SKM-1 (cell line): Measurements from ENCODE around the gene COL6A3.
"Not testable (repeated sequence)": the region's sequence is repeated elsewhere in the genome, so short reads cannot be mapped to it uniquely, and the experiment has no call there.

Experiments
- DNase-seq: peaks from one replicate; lab custom pipeline; 2025; ENCODE audit not compliant: unreplicated experiment; lab: John Stamatoyannopoulos, UW

Gene COL6A3

DNA sequence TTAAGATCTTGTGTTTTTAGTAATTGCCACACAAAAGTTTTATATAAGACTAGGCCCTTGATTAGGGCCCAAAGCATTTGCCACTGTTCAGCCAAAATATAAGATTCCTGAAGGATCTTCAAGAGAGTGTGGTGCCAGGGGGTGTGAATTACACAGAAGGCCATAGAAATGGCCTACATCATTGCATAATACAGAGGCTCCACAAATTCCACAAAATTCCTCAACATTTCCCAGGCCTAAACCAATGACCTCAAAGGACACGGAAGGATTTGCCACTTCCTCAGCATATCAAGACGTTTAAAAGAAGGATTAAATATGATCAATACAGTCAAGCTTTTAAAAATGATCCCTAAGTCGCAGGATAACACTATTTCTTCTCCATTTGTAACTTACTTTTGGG is 24.1 kb downstream of the COL6A3 start:
- no peak for DNase-seq

DNA sequence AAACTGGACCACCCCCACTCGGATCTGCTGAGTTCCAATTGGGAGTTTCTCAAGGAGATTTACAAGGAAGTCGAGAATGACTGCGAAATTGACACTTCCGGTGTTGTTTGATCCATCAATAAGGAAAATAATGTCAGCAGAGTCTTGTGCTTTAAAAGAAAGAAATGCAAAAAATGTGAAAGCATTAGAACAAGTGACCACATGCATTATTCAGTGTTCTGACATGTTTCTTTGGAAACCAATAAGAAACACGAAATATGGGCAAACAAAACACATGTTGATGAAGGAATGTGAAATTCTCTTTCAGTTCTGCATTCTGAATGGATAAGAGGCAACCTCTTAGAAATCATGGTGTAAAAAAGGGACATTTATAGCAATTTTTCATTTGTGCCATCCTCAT is 25.9 kb downstream of the COL6A3 start:
- no peak for DNase-seq

DNA sequence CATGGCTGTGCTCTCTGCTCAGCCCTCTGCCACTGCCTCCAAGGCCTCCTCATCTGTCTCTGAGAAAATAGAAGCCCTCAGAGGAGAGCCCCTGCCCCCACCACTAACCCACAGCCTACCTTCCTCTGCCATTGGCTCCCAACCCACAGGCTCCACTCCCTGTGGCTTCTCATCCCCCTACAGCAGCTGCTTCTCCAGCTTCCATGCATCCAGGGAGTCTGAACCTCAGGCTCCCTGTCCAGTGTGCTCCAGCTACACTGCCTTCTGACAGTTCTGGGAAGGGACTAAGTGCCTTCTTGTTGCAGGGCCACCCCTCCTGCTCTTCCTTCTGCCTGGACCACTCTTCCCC is 29.3 kb downstream of the COL6A3 start:
- DNase-seq, result no peak

DNA sequence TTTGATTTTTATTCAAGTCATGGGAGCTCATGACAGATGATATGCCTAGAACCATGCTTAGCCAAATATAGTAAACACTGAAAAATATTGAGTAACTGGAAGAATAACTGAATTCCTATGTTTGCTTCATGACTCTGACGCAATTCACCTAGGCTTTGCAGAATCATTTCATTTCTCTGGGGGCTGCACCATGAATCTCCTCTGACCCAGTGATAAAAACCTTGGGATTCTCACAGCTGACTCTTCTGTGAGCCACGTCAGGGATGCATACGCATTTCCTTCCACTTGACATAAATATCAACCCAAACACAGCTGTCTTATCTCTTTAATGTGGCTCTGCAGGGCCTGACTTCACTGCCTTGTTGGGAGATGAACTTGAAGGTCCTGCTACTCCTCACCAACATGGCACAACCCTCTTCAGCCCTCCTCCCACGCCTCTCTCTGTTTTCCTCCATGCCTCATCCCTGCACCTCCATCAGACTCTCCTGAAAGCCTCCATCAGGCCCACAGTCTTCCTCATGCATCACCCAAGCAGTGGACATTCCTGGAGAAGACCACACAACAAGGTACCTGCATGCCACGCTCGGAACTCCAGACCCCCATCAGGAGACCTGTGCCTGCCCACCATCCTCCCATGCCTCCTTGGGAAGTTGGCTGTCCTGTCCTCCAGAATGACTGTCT is 29.8 kb downstream of the COL6A3 start:
- no peak for DNase-seq

DNA sequence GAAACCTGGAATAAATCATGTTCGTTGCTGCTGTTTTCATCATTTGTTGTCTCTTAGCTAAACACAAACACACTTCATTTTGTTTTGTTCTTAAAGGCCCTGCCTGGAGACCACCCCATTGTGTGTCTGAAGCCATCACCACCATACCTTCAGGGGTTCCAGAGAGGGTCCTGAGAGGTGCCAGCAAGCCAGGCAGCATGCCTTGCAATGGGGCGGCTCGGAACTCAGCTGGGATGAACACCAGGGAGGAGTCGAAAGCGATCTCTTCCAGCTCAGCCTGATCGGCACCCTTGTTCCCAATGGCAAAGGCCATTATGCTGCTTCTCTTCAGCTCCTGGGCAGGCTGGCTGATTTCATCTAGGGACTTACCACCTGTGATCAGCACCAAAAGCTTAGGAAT is 33.2 kb downstream of the COL6A3 start:
- DNase-seq, result no peak

DNA sequence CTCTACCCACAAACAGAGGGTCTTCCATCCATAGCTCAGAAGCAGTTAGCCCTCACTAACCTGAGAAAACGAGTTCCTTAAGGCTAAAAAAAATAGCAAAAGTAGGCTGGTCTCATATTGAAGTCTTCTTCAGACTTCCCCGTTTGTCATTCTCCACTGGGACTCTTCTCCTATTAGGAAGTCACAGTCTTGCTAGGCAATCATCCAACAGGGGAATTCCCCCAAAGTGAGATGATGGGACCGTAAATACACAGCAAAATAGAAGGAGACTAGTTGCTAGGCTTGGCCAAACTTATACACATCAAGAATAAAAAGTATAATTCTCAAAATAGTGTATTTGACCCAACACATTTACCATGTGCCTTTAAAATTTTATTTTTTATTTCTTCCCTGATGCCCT is 34.3 kb downstream of the COL6A3 start:
- DNase-seq, result no peak

DNA sequence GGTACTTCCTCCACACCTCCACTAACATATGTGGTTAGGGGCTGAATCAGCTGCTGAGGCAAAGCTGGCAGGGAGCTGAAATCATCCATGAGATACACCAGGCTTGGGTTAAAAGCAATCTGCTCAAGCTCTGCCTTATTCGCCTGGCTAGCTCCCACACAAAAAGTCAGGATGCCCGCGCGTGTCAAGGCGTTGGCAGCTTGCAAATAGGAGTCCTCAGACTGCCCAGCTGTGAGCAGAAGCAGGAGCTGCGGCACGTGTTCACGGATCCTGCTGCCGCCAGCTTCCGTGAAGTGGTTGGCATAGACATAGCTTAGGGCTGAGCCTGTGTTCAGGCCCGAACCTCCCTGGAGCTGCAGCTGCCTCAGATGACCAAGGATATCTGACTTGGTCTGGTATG is 35.3 kb downstream of the COL6A3 start:
- DNase-seq, result no peak

DNA sequence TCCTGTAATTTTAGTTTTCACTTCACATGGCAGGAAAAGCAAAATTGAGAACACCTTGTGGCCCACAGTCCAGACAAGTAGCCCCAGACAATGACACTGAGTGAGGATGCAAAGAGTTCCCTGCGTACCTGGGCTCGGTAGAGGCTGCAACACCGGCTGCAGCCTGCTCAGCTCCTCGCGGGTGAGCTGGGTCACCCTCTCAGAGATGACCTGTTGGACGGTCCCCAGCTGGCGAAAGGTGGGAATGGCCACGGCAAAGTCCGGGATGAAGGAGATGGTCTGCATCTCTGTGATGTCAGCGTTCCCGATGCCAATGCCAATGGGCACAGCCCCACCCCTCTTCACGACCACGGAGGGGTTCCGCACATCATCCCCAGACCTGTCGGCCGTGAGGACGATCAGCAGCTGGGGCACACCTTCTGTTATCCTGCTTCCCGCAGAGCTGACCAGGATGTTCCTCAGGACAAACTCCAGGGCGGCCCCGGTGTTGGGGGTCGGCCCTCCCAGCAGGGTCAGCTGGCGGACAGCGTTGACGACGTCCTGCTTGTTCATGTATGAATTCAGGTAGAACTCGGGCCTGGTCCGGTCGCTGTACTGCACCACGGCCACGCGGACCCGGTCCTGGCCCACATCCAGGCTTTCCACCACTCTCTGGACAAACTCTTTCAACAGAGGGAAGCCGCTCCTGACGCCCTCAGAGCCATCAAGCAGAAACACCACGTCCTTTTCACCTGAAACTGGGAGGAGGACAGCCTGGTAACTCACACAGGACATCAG is 39.5 kb downstream of the COL6A3 start:
- no peak for DNase-seq

DNA sequence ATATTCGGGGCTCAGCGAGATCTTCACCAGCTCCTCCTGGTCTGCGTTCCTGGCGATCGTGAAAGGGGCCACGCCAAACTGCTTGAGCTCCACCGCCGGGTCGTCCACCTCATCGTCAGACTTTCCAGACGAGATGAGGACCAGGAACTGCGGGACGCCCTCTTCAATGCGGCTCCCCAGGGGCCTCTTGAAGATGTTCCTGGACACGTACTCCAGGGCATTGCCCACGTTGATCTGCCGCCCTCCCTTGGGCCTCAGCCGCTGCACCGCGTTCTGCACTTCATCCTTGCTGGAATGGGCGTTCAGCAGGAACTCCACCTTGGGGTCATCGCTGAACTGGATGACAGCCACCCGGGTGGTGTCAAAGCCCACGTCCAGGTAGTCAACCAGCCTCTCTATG is 42.1 kb downstream of the COL6A3 start:
- no peak for DNase-seq

DNA sequence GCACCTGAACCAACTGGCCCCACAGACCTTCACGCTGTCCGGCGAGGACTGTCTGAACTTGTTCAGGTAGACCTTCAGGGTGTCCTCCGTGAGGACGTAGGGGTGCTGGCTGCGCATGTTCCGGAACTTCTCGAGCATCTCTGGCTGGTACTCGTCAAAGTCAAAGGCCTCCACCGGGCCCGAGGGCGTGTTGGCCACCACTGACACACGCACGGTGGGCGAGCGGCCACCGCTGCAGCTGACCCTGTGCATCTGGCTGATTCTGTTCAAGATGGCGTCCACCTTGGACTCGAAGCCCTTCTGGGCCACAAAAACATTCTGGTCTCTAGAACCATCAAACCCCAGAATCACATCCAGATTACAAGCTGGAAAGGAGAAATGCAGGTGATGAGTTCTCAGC is 48.3 kb downstream of the COL6A3 start:
- DNase-seq, result no peak

DNA sequence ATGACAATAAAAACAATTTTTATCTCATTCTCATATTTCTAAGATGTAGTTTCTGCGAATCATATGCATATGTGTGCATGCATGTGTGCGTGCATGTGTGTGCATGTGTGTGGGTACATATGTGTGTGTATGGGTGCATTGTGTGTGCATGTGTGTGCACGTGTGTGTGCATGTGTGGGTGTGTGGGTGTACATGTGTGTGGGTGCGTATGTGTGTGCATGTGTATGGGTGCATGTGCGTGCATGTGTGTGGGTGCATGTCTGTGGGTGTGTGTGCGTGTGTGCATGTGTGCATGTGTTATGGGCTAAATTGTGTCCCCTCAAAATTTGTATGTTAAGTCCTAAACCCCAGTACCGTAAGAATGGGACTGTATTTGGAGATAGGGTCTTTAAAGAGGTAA is 49.3 kb downstream of the COL6A3 start:
- no peak for DNase-seq

DNA sequence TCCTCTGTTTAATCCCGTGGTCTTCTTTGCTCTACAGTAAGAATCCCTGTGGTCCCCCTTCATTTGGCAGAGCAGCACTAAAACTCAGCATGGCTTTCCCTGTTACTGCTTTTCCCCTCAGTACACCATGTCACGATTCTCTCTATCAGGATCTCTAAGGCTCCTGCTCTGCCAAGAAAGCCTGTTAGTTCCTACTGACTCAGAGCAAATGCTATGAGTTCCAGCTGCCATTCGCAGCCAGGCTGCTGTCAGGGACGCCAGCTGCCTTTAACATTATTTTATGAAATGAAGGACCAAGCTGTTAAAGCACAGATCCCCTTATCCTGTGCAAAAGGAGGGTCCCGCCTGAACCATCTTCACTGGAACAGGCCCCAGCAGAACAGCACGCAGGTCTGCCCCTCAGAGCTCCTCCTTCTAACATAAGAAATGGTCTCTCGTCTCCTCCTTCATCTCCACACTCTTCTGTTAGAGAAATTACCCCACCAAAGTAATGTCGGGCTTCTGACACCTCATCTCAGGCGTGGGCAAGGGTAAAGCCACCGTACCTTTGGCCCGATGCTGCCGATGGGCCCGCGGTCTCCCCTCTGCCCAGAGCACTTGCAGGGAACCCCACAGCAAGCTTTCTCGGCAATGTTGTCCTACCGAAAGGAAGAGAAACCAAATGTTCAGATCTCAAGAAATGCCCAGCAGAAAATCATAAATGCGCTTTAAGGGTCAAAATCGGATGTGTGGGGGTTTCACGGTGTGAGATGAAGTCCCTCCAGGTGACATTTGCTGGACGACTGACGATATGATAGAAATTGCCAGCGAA is 52.6 kb downstream of the COL6A3 start:
- no peak for DNase-seq

DNA sequence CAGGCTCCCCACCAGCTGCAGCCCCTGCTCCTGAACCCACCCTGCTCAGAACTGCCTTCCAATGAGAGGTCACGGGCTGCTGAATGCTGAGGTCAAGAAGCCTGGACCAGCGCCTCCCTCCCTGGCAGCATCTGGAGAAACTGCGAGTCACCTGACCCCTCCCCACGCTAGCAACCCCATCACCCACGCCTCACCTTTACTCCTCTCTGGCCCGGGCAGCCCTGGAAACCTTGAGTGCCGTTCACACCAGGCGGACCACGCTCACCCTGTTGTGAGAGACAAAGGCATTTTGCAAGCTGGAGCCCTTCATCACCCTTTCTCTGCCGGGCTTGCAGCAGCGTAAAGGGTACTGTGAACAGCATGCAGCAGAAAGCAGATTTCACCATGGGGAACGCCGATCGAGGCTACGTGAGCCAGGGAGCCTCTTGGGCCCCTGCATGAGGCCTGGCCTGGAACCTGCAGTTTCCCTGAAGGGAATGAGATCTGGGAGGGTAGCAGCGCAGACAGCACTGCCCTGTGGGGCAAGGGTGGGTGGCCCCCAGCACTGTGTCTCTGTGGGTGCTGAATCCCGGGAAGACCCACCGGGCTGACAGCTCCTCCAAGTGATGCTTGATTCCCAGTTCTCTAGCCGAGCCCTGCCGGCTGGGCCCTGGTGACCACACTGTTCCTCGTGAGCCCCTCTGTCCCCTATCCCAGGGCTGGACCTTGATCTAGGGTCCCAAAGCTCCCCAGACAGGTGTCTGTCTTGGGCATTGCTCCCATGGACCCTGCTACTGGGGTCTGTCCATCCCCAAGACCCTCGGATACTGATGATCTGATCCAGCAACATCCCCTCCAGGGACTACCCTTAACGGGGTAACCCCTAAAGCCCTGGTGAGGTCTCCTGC is 53.8 kb downstream of the COL6A3 start:
- no peak for DNase-seq

DNA sequence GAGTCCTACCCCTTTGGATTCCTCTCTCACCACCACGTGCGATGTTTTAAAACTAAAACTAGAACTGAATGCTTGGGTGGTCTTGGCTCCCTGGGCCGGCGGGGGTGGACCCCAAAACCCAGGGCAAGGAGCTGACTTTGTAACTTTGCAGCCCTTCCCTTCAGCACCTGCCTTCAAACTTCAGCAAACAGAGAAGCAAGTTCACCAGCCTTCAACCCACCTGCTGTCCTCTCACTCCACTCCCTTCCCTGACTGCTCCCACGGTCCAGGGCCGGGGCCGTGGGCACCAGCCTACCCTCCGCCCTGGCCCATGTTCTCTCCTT is 54.5 kb downstream of the COL6A3 start:
- DNase-seq, result no peak

DNA sequence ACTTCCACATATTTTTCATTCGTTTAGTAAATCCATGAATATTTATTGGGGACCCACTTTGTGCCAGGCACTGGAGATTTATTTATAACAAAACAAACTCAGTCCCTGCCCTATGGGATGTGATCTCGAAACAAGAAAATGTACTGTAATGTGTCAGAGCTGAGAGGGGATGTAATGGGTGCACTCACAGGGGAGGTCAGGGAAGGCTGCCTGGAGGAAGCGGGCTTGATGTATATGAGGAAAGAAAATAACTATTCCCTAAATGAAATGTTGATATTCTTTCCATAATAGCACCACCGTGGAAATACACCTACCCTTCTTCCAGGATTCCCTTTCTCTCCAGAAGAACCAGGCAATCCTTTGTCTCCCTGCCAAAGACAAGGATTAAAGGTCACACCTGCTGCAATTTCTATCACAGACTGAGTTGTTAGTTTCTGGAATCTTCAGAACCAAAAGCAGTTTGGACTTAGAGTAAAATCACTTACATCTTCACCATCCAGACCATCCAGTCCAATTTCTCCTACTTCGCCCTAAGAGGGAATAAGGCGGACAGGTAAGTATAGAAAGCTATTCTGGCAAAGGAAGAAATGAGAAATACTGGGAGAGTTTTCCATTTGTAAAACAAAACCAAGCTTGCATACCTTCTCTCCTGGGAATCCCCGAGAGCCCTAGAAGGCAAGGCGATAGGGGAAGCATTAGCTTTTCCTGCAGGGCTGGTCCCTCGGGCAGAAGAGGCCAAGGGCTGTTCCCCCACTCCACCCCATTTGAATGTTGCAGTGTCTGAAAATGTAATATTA is 55.0 kb downstream of the COL6A3 start:
- DNase-seq, result no peak

DNA sequence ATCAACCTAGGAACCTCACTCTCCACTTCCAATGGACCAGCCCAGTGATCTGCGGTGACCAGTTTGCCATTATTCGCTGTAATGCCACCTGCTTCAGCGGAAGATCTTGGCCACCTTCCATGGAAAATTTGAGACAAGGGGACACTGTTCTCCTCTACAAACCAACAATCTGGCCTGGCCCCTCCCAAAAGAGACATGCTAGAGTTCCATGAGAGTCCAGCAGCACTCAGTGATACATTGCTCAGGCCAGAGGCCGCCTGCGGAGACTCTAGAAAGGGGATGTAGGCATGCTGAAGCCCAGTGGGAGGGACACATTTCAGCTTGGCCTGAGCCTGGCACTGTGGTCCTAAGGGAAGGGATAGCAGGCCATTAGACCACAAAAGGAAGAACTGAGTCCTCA is 58.3 kb downstream of the COL6A3 start:
- DNase-seq, result no peak

DNA sequence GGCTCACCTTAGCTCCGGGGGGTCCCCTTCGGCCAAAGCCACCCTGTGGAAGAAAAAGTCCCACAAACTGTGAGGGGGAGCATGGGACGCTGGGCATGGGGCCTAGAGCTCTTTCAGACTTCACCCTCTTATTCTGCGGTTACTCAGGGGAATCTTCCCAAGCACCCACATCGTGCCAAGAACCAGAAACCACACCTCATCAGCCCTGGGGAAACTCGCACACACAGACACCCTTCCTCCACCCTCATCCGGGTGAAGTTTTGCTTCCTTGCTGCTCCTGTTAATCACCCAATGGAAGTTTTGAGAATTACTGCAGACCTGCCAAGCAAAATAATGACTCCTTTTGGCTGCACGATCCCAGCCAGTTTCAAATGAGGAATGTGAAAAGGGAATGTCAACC is 59.1 kb downstream of the COL6A3 start:
- no peak for DNase-seq

DNA sequence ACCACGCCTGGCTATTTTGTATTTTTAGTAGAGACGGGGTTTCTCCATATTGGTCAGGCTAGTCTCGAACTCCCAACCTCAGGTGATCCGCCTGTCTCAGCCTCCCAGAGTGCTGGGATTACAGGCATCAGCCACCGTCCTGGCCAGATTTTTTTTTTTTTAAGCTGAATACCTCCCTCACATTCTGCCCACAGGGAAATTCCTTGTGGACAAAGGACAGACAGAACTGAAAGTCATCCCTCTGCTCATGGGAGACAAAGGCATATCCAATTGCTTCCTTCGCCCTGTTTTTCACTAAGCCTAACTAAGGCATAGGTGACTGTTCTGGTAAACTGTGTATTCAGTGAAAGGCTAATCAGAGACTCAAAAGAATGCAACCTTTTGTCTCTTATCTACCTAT is 59.8 kb downstream of the COL6A3 start:
- DNase-seq, result not testable (repeated sequence)

DNA sequence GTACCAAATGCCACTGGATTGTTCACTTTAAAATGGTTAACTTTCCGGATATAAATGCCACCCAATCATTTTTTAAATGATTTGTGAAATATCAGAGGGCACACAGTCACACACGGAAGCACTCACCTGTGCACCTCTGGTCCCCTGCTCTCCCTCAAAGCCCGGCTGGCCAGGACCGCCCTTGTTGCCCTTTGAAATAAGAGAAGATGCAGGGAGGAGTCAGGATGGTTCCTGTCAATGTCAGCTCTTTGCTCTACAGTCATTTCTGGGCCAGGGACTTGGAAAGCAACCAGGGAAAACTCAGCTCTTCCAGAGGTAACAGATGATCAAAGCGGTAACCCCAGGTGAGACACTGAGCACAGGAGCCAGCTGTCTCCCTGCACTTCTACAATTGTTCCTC is 60.7 kb downstream of the COL6A3 start:
- no peak for DNase-seq

DNA sequence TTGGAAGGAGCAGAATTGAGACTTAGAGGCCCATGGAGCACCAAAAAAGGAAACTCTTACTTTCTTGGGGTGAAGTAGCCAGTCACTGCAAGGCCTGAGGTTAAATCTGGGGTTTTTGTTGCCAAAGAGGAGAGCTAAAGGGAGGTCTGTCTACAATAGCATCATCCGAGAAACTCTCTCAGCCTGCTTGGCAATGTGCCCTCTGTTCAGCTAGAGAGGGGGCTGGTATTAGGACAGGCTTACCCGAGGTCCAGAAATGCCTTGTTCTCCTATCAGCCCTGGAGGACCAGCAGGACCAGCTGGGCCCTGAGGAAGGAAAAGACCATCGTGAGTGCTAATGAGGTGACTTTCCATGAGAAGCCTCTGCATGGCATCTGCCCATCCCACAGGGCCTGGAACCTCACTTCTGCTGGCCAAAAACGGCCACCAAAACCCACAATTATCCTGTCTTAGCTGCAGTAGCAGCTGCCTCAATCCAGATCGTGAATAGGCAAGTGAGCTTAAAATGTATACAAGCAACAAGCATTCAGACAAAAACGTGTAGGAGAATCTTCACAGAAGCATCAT is 61.6 kb downstream of the COL6A3 start:
- no peak for DNase-seq
